A549 (cell line): ENCODE data around the gene LCP1.

ENCODE experiments used
- ESRRA ChIP-seq: fragments of 150-350 bp; IDR thresholded peaks from 2 replicates; pipeline ENCODE4 v1.6.1; 2014; ENCODE audit warnings: mild to moderate bottlenecking, low read length, borderline replicate concordance
- FOSL2 ChIP-seq, 2 experiments: fragments of 450-650 bp in 1 of 2; fragments of >200 bp in 1 of 2; sonication (Bioruptor Twin) in 1 of 2; formaldehyde crosslinking; IDR thresholded peaks; 2 replicates each; pipeline versions ENCODE4 v1.5.0 to v1.6.1; 2016 to 2020; ENCODE audit warnings: mild to moderate bottlenecking in 1 of 2, moderate library complexity in 1 of 2
- POLR2A ChIP-seq: IDR thresholded peaks from 2 replicates; pipeline ENCODE4 v1.6.1; 2012; ENCODE audit warnings: mild to moderate bottlenecking, low read length
- RAD21 ChIP-seq, 2 experiments: fragments of >200 bp in 1 of 2; sonication (Bioruptor Twin) in 1 of 2; formaldehyde crosslinking in 1 of 2; IDR thresholded peaks in 1 of 2; conservative IDR thresholded peaks in 1 of 2; 2 replicates in 1 of 2; 3 replicates in 1 of 2; pipeline ENCODE4 v1.6.1; 2012 to 2018; ENCODE audit warnings: inconsistent platforms in 1 of 2
- TP53 ChIP-seq: fragments of 250-450 bp; sonication (Bioruptor Pico); IDR thresholded peaks from 2 replicates; pipeline ENCODE4 v1.5.0; 2021; ENCODE audit warnings: mild to moderate bottlenecking, moderate library complexity
- ZC3H11A ChIP-seq: fragments of 450-650 bp; IDR thresholded peaks from 2 replicates; pipeline ENCODE4 v1.6.1; 2014; ENCODE audit warnings: antibody characterized with exemption, mild to moderate bottlenecking
- TF ChIP-seq, protein P1 (sequence below): IDR thresholded peaks from 2 replicates; pipeline ENCODE4 v1.6.1; 2012
- TF ChIP-seq, protein P2 (sequence below): fragments of >200 bp; sonication (Bioruptor Twin); formaldehyde crosslinking; IDR thresholded peaks from 3 replicates; pipeline ENCODE4 v1.5.1; 2016
- TF ChIP-seq, protein P3 (sequence below): fragments of 200-600 bp; sonication (generic); IDR thresholded peaks from 2 replicates; pipeline ENCODE4 v1.6.1; 2016; ENCODE audit warnings: antibody characterized with exemption, mild to moderate bottlenecking, moderate library complexity

DNA sequence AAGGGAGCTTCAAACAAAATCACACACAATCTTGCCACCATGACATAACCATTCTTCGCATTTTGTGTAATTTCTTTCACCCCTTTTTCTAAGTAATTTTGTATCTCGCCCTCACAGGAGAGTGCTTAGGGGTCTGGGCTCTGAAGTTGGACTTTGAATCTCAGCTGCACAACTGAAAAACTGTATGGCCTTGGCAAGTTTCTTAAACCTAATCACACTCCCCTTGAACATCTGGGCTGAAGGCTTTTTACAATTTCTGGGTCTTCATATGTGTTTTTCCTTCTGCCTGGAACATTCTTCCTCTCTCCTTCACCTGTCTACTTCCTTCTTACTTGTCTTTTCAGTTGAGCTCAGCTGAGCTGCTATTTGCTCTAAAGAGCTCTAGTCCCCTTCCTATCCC lies 52.9 kb downstream of the LCP1 start:
- TF ChIP-seq, protein P1, sequence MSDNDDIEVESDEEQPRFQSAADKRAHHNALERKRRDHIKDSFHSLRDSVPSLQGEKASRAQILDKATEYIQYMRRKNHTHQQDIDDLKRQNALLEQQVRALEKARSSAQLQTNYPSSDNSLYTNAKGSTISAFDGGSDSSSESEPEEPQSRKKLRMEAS = no peak
- no peak for TF ChIP-seq POLR2A
- no peak for TF ChIP-seq ESRRA
- TF ChIP-seq, protein P2, sequence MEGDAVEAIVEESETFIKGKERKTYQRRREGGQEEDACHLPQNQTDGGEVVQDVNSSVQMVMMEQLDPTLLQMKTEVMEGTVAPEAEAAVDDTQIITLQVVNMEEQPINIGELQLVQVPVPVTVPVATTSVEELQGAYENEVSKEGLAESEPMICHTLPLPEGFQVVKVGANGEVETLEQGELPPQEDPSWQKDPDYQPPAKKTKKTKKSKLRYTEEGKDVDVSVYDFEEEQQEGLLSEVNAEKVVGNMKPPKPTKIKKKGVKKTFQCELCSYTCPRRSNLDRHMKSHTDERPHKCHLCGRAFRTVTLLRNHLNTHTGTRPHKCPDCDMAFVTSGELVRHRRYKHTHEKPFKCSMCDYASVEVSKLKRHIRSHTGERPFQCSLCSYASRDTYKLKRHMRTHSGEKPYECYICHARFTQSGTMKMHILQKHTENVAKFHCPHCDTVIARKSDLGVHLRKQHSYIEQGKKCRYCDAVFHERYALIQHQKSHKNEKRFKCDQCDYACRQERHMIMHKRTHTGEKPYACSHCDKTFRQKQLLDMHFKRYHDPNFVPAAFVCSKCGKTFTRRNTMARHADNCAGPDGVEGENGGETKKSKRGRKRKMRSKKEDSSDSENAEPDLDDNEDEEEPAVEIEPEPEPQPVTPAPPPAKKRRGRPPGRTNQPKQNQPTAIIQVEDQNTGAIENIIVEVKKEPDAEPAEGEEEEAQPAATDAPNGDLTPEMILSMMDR = no peak
- no peak for TF ChIP-seq RAD21 (conservative IDR thresholded peaks at IDR 0.05 in 1 of 2, IDR thresholded peaks at IDR 0.05 in 1 of 2)
- no peak for TF ChIP-seq FOSL2 (IDR thresholded peaks at IDR 0.05)
- TF ChIP-seq FOSL2 (CRISPR knock-in tag; IDR thresholded peaks at IDR 0.05) = no peak
- no peak for TF ChIP-seq TP53 (CRISPR knock-in tag)
- TF ChIP-seq, protein P3, sequence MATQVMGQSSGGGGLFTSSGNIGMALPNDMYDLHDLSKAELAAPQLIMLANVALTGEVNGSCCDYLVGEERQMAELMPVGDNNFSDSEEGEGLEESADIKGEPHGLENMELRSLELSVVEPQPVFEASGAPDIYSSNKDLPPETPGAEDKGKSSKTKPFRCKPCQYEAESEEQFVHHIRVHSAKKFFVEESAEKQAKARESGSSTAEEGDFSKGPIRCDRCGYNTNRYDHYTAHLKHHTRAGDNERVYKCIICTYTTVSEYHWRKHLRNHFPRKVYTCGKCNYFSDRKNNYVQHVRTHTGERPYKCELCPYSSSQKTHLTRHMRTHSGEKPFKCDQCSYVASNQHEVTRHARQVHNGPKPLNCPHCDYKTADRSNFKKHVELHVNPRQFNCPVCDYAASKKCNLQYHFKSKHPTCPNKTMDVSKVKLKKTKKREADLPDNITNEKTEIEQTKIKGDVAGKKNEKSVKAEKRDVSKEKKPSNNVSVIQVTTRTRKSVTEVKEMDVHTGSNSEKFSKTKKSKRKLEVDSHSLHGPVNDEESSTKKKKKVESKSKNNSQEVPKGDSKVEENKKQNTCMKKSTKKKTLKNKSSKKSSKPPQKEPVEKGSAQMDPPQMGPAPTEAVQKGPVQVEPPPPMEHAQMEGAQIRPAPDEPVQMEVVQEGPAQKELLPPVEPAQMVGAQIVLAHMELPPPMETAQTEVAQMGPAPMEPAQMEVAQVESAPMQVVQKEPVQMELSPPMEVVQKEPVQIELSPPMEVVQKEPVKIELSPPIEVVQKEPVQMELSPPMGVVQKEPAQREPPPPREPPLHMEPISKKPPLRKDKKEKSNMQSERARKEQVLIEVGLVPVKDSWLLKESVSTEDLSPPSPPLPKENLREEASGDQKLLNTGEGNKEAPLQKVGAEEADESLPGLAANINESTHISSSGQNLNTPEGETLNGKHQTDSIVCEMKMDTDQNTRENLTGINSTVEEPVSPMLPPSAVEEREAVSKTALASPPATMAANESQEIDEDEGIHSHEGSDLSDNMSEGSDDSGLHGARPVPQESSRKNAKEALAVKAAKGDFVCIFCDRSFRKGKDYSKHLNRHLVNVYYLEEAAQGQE = no peak
- TF ChIP-seq ZC3H11A = no peak
